ENCODE data around the gene LRTM2.

DNA sequence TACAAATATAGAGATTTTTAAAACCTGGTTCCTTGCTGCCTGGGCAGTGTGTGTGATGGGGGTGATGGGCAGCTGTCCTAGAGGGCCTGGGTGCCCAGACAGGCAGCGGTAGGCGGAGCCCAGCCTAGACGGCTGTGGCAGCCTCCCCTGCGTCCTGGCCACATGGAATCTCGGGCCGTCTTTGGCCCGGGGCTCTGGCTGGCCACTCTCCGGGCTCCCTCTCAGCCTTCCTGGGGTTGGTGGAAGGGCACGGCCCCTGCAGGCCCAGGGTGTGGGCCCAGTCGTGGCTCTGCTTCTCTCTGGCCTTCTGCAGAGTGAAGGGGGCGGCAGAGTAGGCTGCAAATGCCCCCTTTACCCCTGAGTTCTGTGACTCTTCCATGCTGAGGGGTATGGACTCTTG, 2.3 kb downstream of the LRTM2 start:
- TF ChIP-seq, protein P1, sequence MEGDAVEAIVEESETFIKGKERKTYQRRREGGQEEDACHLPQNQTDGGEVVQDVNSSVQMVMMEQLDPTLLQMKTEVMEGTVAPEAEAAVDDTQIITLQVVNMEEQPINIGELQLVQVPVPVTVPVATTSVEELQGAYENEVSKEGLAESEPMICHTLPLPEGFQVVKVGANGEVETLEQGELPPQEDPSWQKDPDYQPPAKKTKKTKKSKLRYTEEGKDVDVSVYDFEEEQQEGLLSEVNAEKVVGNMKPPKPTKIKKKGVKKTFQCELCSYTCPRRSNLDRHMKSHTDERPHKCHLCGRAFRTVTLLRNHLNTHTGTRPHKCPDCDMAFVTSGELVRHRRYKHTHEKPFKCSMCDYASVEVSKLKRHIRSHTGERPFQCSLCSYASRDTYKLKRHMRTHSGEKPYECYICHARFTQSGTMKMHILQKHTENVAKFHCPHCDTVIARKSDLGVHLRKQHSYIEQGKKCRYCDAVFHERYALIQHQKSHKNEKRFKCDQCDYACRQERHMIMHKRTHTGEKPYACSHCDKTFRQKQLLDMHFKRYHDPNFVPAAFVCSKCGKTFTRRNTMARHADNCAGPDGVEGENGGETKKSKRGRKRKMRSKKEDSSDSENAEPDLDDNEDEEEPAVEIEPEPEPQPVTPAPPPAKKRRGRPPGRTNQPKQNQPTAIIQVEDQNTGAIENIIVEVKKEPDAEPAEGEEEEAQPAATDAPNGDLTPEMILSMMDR (IDR thresholded peaks at IDR 0.05) = no peak
- TF ChIP-seq POLR2AphosphoS5 (IDR thresholded peaks at IDR 0.05; ENCODE audit: low read depth, low read length) (no peak), TCF7L2 (IDR thresholded peaks at IDR 0.05; ENCODE audit: low read depth, low read length) (no peak), SIN3A (IDR thresholded peaks at IDR 0.05; ENCODE audit: borderline replicate concordance, insufficient read depth, low read depth, low read length) (no peak)
- TF ChIP-seq, protein P2, sequence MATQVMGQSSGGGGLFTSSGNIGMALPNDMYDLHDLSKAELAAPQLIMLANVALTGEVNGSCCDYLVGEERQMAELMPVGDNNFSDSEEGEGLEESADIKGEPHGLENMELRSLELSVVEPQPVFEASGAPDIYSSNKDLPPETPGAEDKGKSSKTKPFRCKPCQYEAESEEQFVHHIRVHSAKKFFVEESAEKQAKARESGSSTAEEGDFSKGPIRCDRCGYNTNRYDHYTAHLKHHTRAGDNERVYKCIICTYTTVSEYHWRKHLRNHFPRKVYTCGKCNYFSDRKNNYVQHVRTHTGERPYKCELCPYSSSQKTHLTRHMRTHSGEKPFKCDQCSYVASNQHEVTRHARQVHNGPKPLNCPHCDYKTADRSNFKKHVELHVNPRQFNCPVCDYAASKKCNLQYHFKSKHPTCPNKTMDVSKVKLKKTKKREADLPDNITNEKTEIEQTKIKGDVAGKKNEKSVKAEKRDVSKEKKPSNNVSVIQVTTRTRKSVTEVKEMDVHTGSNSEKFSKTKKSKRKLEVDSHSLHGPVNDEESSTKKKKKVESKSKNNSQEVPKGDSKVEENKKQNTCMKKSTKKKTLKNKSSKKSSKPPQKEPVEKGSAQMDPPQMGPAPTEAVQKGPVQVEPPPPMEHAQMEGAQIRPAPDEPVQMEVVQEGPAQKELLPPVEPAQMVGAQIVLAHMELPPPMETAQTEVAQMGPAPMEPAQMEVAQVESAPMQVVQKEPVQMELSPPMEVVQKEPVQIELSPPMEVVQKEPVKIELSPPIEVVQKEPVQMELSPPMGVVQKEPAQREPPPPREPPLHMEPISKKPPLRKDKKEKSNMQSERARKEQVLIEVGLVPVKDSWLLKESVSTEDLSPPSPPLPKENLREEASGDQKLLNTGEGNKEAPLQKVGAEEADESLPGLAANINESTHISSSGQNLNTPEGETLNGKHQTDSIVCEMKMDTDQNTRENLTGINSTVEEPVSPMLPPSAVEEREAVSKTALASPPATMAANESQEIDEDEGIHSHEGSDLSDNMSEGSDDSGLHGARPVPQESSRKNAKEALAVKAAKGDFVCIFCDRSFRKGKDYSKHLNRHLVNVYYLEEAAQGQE (IDR thresholded peaks at IDR 0.05; ENCODE audit: insufficient read depth in 1 of 2, low read depth in 2 of 2, low read length in 1 of 2) = no peak
